Activated T-helper 17 cell treated with anti-CD3 and anti-CD28 coated beads, Interleukin-2, amount 50 U/mL, for 72 hours (primary cell): Measurements from ENCODE around the gene GUCY1A1. TPM values are rescaled to one million over a fixed set of nuclear protein-coding genes. Genes with fewer than 3 reads are reported as not detected.
A peak's percentile ranks its signal among the peaks of the same experiment; 100 is the strongest.
"Not testable (repeated sequence)": the region's sequence is repeated elsewhere in the genome, so short reads cannot be mapped to it uniquely, and the experiment has no call there.

Experiments used
- ATAC-seq: fragments of 150-1000 bp; cut with Tn5 transposase; replicated peaks from 2 replicates; pipeline ENCODE4 v1.10.0; 2021; ENCODE audit warnings: mild to moderate bottlenecking, moderate library complexity
- H3K27ac Mint-ChIP-seq: one replicate; pipeline ENCODE4 v1.8.0; 2022; ENCODE audit warnings: mixed read lengths
- H3K27me3 Mint-ChIP-seq: one replicate; pipeline ENCODE4 v1.8.0; 2022; ENCODE audit warnings: mixed read lengths
- H3K36me3 Mint-ChIP-seq: one replicate; pipeline ENCODE4 v1.8.0; 2022; ENCODE audit warnings: low read depth, mild to moderate bottlenecking, mixed read lengths
- H3K4me1 Mint-ChIP-seq: one replicate; pipeline ENCODE4 v1.8.0; 2022; ENCODE audit warnings: mixed read lengths
- H3K4me3 Mint-ChIP-seq: one replicate; pipeline ENCODE4 v1.8.0; 2022; ENCODE audit warnings: mild to moderate bottlenecking, mixed read lengths
- H3K9me3 Mint-ChIP-seq: one replicate; pipeline ENCODE4 v1.8.0; 2022; ENCODE audit warnings: mixed read lengths
- total RNA-seq, 2 donors: library from RNA; stranded (reverse); gene quantifications; one replicate each; pipeline ENCODE4 v1.2.3, GENCODE V29; 2022

Gene GUCY1A1
- total RNA-seq, 2 donors from 2014 or later = not detected

- H3K36me3 Mint-ChIP-seq = no peaks in the 10 kb centered on the region
- peaks cover 13% of the 10 kb centered on the region for H3K27me3 Mint-ChIP-seq
- H3K27ac Mint-ChIP-seq = no peak overlapping the region
- H3K9me3 Mint-ChIP-seq = no peaks in the 10 kb centered on the region
- no peak overlapping the region for H3K4me3 Mint-ChIP-seq
- H3K4me1 Mint-ChIP-seq = no peaks in the 10 kb centered on the region
- no peak for ATAC-seq
Measured at GRCh38 chr4:155643087-155643486, 23.6 kb upstream of the GUCY1A1 start.

- no peak for ATAC-seq
- H3K27ac Mint-ChIP-seq = no peak overlapping the region
- no peak overlapping the region for H3K4me3 Mint-ChIP-seq
- no peaks in the 10 kb centered on the region for H3K9me3 Mint-ChIP-seq
- peaks cover 6% of the 10 kb centered on the region for H3K27me3 Mint-ChIP-seq
- H3K36me3 Mint-ChIP-seq = no peaks in the 10 kb centered on the region
- H3K4me1 Mint-ChIP-seq = no peaks in the 10 kb centered on the region
Measured at GRCh38 chr4:155646001-155646400, 20.6 kb upstream of the GUCY1A1 start.

- not testable (repeated sequence) for H3K4me3 Mint-ChIP-seq
- ATAC-seq = peak; percentile 31
Measured at GRCh38 chr4:155650785-155651184, 15.9 kb upstream of the GUCY1A1 start.

GRCh38 chr4:155653052-155653451, 13.6 kb upstream of the GUCY1A1 start:
- no peaks in the 10 kb centered on the region for H3K36me3 Mint-ChIP-seq
- no peaks in the 10 kb centered on the region for H3K9me3 Mint-ChIP-seq
- H3K4me3 Mint-ChIP-seq = no peak overlapping the region
- ATAC-seq = no peak
- no peaks in the 10 kb centered on the region for H3K4me1 Mint-ChIP-seq
- no peak overlapping the region for H3K27ac Mint-ChIP-seq
- peaks cover 4% of the 10 kb centered on the region for H3K27me3 Mint-ChIP-seq

More at GRCh38 chr4:155650785-155651184, 15.9 kb upstream of the GUCY1A1 start:
- H3K9me3 Mint-ChIP-seq, H3K4me1 Mint-ChIP-seq, H3K27ac Mint-ChIP-seq, H3K27me3 Mint-ChIP-seq, H3K36me3 Mint-ChIP-seq: not testable (repeated sequence)

- H3K36me3 Mint-ChIP-seq = no peaks in the 10 kb centered on the region
- H3K27ac Mint-ChIP-seq = no peak overlapping the region
- no peaks in the 10 kb centered on the region for H3K4me1 Mint-ChIP-seq
- no peak for ATAC-seq
- no peaks in the 10 kb centered on the region for H3K9me3 Mint-ChIP-seq
- H3K4me3 Mint-ChIP-seq = no peak overlapping the region
- peaks cover 7% of the 10 kb centered on the region for H3K27me3 Mint-ChIP-seq
Measured at GRCh38 chr4:155656025-155656424, 10.6 kb upstream of the GUCY1A1 start.

GRCh38 chr4:155657169-155657568, 9.5 kb upstream of the GUCY1A1 start:
- H3K9me3 Mint-ChIP-seq = no peaks in the 10 kb centered on the region
- H3K4me3 Mint-ChIP-seq = no peak overlapping the region
- ATAC-seq = no peak
- H3K4me1 Mint-ChIP-seq = no peaks in the 10 kb centered on the region
- H3K27me3 Mint-ChIP-seq = peaks cover 7% of the 10 kb centered on the region
- H3K27ac Mint-ChIP-seq = no peak overlapping the region
- no peaks in the 10 kb centered on the region for H3K36me3 Mint-ChIP-seq

GRCh38 chr4:155657985-155658680, 8.5 kb upstream of the GUCY1A1 start:
- H3K9me3 Mint-ChIP-seq = no peaks in the 10 kb centered on the region
- H3K4me3 Mint-ChIP-seq = no peak overlapping the region
- ATAC-seq = no peak
- no peaks in the 10 kb centered on the region for H3K4me1 Mint-ChIP-seq
- H3K36me3 Mint-ChIP-seq = no peaks in the 10 kb centered on the region
- no peak overlapping the region for H3K27ac Mint-ChIP-seq
- peaks cover 11% of the 10 kb centered on the region for H3K27me3 Mint-ChIP-seq

GRCh38 chr4:155658681-155659064, 8.0 kb upstream of the GUCY1A1 start:
- H3K4me3 Mint-ChIP-seq = no peak overlapping the region
- peaks cover 14% of the 10 kb centered on the region for H3K27me3 Mint-ChIP-seq
- H3K4me1 Mint-ChIP-seq = no peaks in the 10 kb centered on the region
- H3K27ac Mint-ChIP-seq = no peak overlapping the region
- no peaks in the 10 kb centered on the region for H3K36me3 Mint-ChIP-seq
- no peak for ATAC-seq
- H3K9me3 Mint-ChIP-seq = no peaks in the 10 kb centered on the region

GRCh38 chr4:155659176-155659575, 7.5 kb upstream of the GUCY1A1 start:
- no peaks in the 10 kb centered on the region for H3K36me3 Mint-ChIP-seq
- no peak overlapping the region for H3K27ac Mint-ChIP-seq
- H3K4me3 Mint-ChIP-seq = no peak overlapping the region
- no peaks in the 10 kb centered on the region for H3K4me1 Mint-ChIP-seq
- no peaks in the 10 kb centered on the region for H3K9me3 Mint-ChIP-seq
- peaks cover 17% of the 10 kb centered on the region for H3K27me3 Mint-ChIP-seq
- ATAC-seq = no peak

GRCh38 chr4:155660436-155660835, 6.2 kb upstream of the GUCY1A1 start:
- Mint-ChIP-seq H3K27ac (no peak overlapping the region), H3K4me1 (no peaks in the 10 kb centered on the region), H3K4me3 (no peak overlapping the region), H3K9me3 (no peaks in the 10 kb centered on the region), H3K27me3 (peaks cover 22% of the 10 kb centered on the region), H3K36me3 (no peaks in the 10 kb centered on the region)
- no peak for ATAC-seq

- no peak overlapping the region for H3K27ac Mint-ChIP-seq
- H3K36me3 Mint-ChIP-seq = no peaks in the 10 kb centered on the region
- no peak overlapping the region for H3K4me3 Mint-ChIP-seq
- H3K27me3 Mint-ChIP-seq = peaks cover 50% of the 10 kb centered on the region
- ATAC-seq = no peak
- H3K4me1 Mint-ChIP-seq = no peaks in the 10 kb centered on the region
- H3K9me3 Mint-ChIP-seq = no peaks in the 10 kb centered on the region
Measured at GRCh38 chr4:155665054-155665453, 1.6 kb upstream of the GUCY1A1 start.

- no peaks in the 10 kb centered on the region for H3K4me1 Mint-ChIP-seq
- no peak overlapping the region for H3K27ac Mint-ChIP-seq
- peaks cover 52% of the 10 kb centered on the region for H3K27me3 Mint-ChIP-seq
- ATAC-seq = no peak
- H3K9me3 Mint-ChIP-seq = no peaks in the 10 kb centered on the region
- peak overlapping the region; percentile 72 for H3K4me3 Mint-ChIP-seq
- H3K36me3 Mint-ChIP-seq = no peaks in the 10 kb centered on the region
Measured at GRCh38 chr4:155667222-155667567, 547 bp downstream of the GUCY1A1 start.

GRCh38 chr4:155667568-155668511, 1.2 kb downstream of the GUCY1A1 start:
- H3K4me1 Mint-ChIP-seq = no peaks in the 10 kb centered on the region
- H3K27me3 Mint-ChIP-seq = peaks cover 52% of the 10 kb centered on the region
- H3K4me3 Mint-ChIP-seq = peak overlapping the region; percentile 46
- no peaks in the 10 kb centered on the region for H3K36me3 Mint-ChIP-seq
- H3K9me3 Mint-ChIP-seq = no peaks in the 10 kb centered on the region
- ATAC-seq = no peak
- no peak overlapping the region for H3K27ac Mint-ChIP-seq

- ATAC-seq = no peak
- Mint-ChIP-seq H3K4me3 (peak overlapping the region; percentile 46), H3K36me3 (no peaks in the 10 kb centered on the region), H3K27ac (no peak overlapping the region), H3K9me3 (no peaks in the 10 kb centered on the region), H3K4me1 (no peaks in the 10 kb centered on the region), H3K27me3 (peaks cover 49% of the 10 kb centered on the region)
Measured at GRCh38 chr4:155668707-155669220, 2.1 kb downstream of the GUCY1A1 start.

GRCh38 chr4:155672342-155672741, 5.7 kb downstream of the GUCY1A1 start:
- ATAC-seq = no peak
- Mint-ChIP-seq H3K9me3 (no peaks in the 10 kb centered on the region), H3K4me3 (no peak overlapping the region), H3K36me3 (no peaks in the 10 kb centered on the region), H3K27ac (no peak overlapping the region), H3K4me1 (no peaks in the 10 kb centered on the region), H3K27me3 (peaks cover 34% of the 10 kb centered on the region)
